GM12873 (cell line): ENCODE results near the gene CHD6.

Experiments used
- CTCF ChIP-seq: IDR thresholded peaks from 2 replicates; pipeline ENCODE4 v1.5.1; 2012; ENCODE audit warnings: low read depth, mild to moderate bottlenecking, moderate library complexity, low read length, control low read depth; ENCODE audit not compliant: insufficient read depth; ENCODE audit errors: missing control alignments

Gene CHD6

GRCh38 chr20:41390889-41391288 is 227.3 kb downstream of the CHD6 start:
- no peak for TF ChIP-seq CTCF

- no peak for TF ChIP-seq CTCF
Measured at GRCh38 chr20:41387444-41387851, 230.7 kb downstream of the CHD6 start.

DNA sequence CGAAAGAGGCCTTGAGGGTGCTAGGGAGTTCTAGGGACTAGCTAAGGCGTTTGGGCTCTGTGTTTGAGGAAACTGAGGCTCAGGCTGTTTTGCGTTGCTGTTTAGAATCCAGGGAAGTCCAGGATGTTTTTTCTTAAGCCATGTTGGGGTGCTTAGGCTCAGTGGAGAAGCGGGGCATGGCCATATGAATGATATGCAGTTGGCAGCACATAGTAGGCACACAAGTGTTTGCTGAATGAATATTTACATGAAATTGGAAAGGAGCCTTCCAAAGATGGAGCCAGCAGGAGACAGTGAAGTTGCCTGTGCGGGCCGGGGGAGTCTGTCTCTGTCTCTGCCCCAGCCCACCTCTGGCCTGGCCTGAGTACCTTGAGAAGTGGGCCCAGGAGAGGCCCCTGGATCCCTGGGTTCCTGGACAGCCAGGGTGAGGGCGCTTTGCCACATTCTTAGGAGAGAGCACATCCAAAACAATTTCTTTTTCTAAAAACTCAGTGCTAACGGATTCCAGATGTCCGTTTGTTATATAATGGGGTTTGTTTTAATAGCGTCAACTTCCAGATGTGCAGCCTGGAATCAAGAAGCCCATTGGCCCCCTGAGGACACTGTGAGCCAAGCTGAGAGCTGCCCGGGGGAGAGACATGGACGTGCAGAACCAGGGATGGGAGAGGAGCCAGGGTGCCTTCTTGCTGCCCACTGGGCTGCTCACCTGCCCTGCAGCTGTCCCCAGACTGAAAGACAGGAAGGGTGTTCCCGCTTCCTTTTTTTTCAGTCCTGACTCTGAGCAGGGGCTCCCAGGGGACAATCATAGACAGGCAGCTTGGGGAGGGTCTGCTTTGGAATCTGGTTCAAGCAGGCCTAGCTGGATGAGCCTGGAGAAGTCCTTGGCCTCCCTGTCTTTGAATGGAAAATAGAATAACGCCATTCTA is 231.4 kb downstream of the CHD6 start:
- no peak for TF ChIP-seq CTCF

- TF ChIP-seq CTCF: no peak
Measured at GRCh38 chr20:41382791-41383305, 235.3 kb downstream of the CHD6 start.

- TF ChIP-seq CTCF: no peak
Measured at GRCh38 chr20:41380551-41381193, 237.5 kb downstream of the CHD6 start.

- TF ChIP-seq CTCF: no peak
Measured at GRCh38 chr20:41379551-41379950, 238.6 kb downstream of the CHD6 start.

DNA sequence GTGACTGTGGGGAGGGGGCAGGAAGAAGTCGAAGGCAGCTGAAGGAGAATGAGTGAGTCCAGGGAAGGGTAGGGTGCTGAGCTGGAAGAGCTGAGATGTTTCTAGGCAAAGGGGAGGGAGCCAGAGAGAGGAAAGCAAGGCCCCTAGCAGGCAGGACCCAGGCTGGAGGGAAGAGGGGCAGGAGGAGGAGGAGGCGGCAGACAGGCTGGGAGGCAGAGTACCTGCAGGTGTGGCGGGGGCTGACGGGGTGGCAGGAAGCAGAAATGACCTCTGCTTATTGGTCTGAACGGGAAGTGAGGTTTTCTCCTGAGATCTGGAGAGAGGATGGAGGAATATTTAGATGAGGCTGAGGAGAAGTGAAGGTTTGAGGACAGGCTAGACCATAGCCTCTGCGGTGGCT is 240.9 kb downstream of the CHD6 start:
- TF ChIP-seq CTCF: no peak
